M059J (cell line): Measurements from ENCODE around the gene GIMAP8. TPM values are rescaled to one million over a fixed set of nuclear protein-coding genes. Genes with fewer than 3 reads are reported as not detected.
"Not testable (repeated sequence)": the region's sequence is repeated elsewhere in the genome, so short reads cannot be mapped to it uniquely, and the experiment has no call there.

Source experiments
- DNase-seq: peaks from one replicate; pipeline ENCODE4 v3.0.0-alpha.2; 2012; ENCODE audit warnings: low read depth
- total RNA-seq: library from RNA; depleted of rRNA; stranded (reverse); fragments of >200 nt; shearing (Covaris generic); gene quantifications from 2 replicates; pipeline ENCODE4 v1.2.3, GENCODE V29; 2014

Gene GIMAP8
- total RNA-seq, 1 experiment from 2014 or later, result not detected

DNA sequence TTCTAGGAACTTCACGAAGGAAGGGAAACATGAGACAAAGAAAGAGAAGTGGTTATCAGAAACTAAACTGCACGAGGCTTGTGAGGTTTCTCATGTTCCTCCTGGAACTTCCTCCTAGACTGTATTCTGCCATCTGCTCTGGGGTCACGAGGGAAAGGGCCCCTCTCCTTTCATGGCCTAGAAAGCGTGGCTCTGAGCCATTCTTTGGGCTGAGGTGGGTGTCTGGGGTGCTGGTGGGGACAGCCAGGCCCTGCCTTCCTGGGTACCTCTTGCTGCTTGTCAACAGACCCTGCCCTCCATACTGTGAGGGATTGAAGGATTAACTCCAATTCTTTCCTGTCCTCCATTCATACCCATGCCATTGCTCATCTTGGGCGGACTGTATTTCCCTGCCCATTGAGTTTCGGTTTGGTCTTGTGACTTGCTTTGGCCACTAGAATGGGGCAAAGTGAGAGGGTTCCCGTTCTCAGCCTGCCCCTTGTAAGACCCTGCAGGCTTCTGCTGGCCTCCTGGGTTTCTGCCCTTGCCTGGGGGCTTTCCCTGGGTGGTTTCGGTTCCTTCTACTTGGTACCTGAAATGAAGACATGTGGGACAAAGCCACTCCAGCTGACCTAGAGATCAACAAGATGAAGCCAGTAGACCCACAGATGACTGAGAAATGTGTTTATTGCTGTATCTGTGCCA lies 14.9 kb upstream of the GIMAP8 start:
- no peak for DNase-seq

DNA sequence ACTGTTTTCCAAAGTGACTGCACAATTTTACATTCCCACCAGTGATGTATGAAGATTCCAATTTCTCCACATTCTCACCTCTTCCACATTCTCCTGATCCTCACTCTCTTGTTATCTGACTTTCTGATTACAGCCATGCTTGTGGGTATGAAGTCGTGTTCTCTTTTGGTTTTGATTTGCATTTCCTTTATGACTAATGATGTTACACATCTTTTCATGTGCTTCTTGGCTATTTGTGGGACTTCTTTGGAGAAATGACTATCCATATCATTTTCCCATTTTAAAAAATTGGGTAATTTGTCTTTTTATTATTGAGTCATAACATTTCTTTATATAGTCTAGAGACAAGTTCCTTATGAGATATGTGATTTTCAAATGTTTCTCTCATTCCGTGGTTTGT lies 10.5 kb upstream of the GIMAP8 start:
- DNase-seq, result peak; percentile 27

DNA sequence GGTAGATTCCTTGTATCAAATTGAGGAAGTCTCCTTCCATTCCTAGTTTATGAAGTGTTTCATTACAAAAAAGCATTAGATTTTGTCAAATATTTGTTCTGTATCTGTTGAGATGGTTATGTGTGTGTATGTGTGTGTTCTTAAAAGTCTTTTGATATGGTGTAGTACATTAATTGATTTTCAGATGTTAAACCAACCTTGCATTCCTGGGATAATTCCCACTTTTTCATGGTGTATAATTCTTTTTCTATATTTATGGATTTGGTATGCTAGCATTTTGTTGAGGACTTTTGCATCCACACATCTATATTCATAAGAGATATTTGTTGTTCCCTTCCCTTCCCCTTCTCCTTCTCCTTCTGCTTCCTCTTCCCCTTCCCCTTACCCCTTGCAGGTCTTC lies 8.9 kb upstream of the GIMAP8 start:
- no peak for DNase-seq

DNA sequence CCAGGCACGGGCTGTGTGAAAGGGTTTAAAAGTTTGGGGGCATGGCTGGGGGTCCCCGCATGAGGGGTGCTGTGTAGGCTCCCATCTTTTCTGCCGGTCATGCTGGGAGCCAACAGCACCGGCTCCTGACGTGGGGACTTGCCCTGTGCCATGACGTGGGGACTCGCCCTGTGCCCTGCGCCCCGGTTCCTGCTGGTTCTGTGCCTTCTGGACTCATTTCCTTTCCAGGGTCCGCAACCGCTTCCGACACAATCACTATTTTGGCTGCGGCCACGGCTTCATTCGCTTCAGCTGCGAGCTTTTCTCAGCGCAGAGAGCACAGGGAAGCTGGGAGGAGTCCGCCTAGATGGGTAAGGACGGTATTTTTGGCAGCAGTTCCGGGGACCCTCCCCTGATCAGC lies 7.6 kb upstream of the GIMAP8 start:
- DNase-seq, result no peak

DNA sequence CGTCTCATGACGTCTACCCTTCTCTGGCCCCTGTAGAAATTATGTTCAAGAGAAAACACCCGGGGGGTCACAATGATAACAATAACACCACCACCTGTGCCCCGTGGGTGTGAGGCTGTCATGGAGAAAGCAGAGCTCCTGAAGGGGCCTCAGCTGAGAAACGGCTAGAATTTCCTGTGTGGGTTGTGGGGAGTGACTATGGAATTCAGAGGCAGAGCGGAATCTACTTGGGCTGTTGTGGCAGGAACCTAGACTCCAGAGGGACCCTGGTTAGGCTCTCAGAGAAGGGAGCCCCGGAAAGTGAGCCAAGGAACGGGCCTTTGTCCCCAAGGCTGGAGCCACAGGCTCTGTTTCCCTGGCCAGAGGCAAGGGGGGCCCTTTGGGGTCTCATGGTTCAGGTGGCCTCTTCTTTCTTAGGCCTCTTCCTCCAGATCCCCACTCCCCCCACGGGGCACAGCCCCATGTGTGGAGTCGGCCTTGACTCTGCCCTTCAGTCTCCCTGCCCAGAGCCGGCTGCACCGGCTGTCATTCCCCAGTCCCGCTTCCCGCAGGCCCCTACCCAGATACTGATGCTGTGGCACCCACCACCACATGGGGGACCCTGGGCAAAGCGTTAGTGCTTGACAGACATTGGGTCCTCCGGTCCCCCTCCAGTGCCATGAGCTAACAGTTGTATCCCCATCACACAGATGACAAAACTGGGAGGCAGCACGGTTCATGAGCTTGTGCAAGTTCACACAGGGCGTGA lies 6.5 kb upstream of the GIMAP8 start:
- DNase-seq, result no peak

DNA sequence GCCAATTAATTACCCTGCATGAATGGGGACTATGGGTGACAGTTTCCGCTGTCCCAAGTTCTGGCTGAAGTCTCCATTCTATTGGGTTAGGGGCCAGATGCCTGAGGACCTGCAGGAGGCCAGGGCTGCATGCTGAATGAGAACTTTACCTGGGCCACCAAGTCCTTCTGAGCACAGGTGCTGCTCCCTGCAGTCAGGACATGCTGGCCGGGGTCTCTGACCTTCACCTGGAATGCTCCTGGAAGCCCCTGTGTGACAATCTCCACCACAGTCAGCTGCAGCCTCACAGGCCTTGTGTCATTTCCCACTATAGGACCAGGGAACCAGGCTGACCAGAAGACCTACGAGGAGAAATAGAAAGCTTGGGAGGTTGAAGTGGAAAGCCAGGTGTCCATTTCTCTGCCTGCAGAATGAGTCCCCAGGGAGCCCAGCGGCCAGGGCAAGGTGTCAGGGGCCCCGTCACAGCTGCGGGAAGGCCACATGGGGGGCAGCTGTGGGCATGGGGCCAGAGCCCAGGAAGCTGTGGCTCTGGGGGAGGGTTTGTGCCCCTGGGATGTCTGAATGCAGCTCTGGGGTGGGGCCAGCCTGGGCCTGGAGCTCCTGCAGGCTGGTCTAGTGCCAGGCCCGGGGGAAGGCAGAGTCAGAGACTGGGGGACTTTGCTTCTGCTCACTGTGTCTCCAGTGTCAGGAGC lies 5.6 kb upstream of the GIMAP8 start:
- no peak for DNase-seq

DNA sequence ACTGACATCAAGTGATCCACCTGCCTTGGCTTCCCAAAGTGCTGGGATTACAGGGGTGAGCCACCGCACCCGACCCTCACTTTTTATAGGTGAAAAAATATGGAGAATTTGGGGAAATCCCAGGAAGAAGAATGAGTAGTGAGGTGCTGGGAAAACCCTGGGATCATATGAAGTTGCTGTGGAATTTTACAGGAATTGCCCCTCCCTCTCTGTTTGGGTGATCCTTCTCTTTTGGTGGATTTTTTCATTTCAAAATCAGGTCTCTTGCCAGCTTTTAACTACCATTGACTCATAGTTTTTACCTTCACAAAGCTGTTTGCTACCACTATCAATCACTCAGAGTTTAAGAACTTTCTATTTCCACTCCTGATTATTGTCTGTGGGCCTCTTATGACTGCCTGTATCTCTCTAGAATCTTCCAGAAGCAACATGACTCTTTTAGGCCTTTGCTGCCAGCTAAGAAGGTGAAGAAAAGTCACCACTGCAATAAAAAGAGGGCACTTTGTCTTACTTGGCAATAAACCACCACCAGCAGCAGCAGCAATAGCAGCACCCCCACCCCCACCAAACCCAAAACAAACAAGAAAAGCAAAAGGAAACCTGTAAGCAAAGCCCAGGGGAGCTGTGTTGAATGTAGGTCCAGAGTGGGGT lies 4.0 kb upstream of the GIMAP8 start:
- DNase-seq, result peak; percentile 42

DNA sequence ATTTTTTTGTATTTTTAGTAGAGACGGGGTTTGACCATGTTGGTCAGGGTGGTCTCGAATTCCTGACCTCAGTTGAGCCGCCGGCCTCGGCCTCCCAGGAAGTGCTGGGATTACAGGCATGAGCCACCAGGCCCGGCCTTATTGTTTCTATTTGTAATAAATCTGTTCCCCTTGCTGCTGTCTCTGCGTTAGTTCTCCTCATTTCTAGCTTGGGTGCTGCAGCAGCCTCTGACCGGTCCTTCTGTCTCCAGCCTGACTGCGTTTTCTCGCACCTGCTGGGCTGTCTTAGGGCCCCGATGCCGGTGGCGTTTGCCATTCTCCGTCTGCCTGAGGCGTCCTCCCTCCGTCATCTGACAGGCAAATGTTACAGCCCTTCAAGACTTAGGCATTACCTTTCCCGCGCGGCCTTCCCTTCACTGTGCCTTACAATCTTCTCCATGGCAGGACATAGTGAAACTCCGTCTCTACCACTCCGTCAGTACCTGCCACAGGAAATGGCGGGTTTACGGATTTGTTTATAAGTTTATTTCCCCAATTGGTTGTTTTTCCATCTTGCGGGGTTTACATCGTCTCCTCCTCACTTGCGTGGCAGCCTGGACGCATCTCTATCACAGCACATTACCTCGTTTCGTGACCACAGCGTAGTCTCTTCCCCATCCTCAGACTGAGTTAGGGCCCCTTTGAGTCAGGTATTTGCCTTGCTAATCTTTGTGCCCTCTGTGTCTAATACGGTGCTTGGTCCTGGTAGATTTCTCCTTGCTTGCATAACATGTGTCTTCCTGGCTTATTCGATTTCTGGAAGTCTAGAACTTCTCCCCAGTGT lies 2.3 kb upstream of the GIMAP8 start:
- no peak for DNase-seq

DNA sequence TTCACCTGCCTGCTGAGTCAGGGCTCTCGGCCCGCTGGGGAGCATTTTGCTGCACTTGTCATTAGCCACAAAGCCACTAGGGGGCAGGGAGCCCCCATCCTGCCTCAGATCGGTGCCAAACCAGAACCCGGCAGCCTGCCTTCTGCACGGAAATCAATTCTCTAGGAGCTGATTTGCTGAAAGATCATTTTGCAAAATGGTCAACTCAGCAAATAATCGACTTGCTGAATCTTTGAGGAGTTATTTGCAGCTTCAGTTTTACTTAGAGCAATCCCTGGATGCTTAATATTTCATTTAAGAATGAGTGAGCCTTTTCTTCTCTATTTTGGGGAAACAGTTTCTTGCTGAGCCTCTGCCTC lies 1.7 kb upstream of the GIMAP8 start:
- peak; percentile 55 for DNase-seq

DNA sequence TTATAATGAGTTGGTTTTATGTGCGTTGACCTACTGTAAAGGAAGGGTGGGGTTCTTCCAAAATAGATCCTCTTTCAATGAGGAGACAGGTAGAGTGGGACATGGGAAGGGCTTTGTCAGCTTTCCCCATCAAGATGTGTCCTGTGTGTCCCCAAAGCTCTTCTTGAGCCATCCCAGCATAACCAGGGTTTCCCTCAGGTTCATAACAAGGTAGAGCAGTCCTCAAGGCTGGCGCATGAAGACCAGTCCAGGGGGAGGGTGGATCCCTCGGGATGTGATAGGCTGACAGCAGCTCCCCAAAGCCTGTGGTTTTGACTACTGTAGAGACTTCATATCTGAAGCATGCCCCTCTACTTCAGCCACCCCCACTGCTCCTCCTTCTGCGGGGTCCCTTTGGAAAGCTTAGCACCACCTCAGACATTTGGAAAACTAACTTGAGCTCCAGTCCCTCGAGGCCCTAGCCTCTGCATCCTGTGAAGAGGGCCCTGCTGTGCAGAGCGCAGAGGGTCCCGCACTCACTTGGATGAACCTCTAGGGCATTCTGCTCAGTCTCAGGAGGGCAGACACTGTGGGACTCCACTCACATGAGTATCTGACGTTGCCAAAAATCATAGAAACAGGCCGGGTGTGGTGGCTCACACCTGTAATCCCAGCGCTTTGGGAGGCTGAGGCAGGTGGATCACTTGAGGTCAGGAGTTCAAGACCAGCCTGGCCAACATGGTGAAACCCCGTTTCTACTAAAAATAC lies 1.1 kb upstream of the GIMAP8 start:
- no peak for DNase-seq

DNA sequence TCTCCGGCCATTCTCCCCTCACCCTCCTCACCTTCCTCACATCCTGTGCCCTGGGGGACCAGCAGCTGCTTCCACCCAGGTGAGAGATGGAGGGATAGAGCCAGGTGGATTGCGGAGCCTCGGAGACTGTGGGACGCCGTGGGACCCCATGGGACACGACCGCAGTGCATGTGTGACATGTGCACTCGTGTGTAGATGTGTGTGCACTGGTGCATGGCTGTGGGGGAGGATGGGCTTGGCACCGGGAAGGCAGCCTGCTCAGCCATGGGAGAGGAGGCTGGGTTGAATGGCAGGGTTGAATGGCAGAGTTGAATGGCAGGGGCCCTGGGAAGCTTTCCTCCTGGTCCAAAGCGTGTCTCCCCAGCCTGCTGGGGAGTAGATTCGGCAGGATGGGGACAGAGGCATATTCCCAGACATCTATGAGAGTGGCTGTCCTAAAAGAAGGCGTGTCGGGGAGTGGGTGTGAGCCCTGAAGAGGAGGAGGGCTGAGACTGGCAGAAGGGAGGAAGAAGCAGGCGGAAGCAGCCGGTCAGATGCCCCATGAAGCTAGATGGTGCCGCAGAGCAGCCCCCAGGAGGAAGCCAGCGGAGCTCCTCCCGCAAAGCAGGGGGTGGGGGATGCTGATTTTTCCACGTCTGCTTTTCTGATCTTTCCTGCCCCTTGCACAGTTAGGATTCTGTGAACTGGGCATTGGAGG lies 815 bp downstream of the GIMAP8 start:
- no peak for DNase-seq

DNA sequence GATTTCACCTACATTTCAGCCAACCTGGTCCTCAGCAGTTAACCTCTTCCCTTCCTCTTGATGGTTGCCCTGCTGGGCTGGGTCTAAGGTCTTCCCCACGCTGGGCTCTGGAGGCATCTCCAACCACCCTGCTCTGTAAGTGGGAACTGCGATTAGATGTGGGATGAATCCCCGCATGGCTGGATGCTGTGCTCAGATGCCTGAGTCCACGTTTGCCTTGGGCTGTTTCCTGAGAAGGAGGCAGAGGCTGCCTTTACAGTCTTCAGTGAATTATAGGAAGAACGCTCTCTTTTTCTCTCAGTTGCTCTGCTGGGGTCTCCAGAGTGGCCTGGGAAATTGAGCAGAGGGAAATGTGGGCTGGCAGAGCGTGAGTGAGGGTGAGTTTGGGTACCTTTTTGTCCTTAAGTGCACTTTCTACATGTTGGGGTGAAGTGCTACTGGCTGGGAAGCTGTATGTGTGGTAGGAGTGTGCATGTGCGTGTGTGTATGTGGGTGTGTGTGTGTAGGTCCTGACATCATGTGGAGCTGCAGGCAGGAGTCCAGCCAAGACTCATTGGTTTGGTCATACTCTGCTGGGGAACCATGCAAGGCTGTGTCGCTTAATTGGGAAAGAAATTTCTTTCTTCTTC lies 1.5 kb downstream of the GIMAP8 start:
- DNase-seq, result no peak

DNA sequence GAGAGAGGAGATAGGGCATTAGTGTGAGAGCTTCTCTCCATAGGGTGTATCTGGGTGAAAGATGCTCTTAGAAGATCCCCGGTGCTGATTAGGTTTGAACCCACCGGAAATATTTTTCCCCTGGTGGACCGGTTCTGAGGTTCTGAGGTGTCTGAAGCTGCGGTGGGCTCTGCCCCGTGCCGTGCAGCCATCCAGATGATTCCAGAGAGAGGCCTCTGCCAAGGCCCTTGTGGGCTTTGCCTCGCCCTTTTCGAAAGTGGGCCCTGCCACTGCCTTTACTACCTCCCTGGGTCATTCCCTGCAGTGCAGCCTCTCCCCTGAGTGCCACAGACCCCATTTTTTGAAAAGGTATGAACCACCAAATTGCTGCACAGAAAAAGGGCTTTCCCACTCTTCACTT lies 2.8 kb downstream of the GIMAP8 start:
- DNase-seq, result no peak

DNA sequence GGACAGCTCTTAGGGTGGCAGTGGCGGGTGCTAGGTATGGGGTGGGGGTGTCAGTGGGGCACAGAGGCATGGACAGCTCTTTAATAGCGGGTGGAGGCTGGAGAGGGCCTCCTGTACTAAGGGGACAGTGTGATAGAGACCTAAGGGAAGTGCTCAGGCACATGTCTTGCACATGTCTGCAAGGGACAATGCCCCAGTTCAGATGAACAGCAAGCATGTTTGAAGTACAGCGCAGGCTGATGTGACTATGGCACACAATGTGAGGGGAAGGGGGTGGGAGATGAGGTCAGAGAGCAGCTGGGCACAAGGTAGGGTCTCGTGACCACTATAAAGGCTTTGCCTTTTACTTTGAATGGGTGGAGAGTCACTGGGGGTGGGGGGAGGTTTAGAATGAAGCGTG lies 3.5 kb downstream of the GIMAP8 start:
- DNase-seq, result no peak

DNA sequence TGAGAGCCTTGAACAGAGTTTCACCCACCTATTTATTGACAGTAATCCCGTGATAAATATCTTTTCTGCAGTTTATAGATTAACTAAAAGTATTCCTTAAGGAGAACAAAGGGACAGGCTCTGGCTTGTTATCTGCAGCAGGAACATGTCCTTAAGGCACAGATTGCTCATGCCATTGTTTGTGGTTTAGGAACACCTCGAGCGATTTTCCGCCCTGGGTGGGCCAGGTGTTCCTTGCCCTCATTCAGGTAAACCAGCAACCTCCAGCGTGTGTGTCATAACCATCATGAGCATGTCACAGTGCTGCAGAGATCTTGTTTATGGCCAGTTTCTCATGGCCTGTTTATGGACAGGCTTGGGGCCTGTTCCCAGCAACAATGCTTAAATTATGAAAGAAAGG lies 6.6 kb downstream of the GIMAP8 start:
- not testable (repeated sequence) for DNase-seq

DNA sequence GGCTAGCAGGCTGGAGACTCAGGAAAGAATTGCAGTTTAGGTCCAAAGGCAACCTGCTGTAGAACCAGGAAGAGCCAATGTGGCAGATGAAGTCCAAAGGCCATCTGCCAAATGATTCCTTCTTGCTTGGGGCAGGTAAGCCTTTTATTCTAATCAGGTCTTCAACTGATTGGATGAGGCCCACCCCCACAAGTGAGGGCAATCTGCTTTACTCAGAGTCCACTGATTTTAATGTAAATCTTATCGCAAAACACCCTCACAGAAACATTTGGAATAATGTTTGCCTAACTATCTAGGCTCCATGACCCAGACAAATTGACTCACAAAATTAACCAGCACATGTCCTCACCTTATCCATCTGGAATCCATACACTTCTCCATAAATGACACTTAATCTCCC lies 7.8 kb downstream of the GIMAP8 start:
- DNase-seq, result no peak

DNA sequence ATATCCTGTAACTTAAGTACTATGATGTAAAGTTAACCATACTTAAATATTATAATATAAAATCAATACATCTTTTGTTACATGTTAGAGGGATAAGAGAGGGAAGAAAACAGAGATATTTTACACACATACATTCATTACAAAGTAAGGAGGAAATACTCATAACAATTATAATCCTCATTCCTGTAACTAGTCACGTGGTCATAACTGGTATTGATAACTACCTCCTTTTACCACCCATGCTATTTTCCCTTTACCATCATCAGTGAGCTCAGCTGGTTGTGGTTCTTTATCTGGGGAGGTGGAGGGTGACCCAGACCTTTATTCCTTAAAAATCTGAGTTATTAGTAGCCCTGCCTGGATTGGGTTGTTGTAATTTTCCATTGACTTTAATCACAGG lies 8.3 kb downstream of the GIMAP8 start:
- no peak for DNase-seq

DNA sequence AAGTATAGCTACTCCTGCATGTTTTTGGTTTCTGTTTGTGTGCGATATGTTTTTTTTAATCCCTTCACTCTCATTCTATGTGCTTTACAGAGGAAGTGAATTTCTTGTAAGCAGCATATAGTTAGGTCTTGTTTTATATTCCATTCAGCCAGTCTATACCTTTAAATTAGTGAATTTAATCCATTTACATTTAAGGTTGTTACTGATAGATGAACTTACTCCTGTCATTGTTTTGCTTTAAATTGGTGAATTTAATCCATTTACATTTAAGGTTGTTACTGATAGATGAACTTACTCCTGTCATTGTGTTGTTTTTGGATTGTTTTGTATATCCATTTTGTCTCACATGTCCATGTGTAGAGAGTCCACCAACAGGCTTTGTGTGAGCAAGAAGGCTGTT lies 11.1 kb downstream of the GIMAP8 start:
- DNase-seq, result no peak

DNA sequence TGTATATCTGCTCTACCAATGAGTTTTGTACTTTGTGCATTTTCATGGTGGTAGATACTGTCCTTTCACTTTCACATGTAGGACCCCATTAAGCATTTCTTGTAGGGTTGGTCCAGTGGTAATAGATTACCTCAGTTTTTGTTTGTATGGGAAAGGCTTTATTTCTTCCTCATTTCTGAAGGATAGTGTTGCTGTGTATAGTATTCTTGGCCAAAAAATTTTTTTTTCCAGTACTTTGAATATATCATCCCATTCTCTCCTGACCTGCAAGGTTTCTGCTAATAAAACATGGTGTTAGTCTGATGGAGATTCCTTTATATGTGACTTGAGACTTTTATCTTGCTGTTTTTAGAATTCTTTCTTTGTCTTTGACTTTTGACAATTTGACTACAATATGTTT lies 12.0 kb downstream of the GIMAP8 start:
- DNase-seq, result no peak

DNA sequence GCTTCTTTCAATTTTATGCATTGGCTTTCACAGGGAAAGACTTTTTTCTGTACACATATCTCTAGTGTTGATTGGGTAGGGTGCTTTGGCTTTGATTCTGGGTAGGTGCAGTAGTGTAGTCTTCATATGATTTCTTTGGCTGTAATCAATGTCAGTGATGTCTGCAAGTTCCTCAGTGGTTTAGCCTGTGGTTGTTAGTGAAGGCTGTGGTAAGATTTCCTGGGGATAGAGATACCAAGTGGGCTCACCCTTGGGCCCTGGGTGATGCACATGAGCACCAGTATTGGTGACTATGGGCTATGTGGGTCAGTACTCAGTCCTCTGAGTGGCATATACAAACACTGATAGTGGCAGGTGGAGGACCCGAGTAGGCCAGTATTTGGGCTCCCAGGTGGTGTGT lies 13.0 kb downstream of the GIMAP8 start:
- DNase-seq, result no peak
